Fibroblast of skin of scalp (primary cell): ENCODE measurements around the gene RASA2.
"Not testable (repeated sequence)": the region's sequence is repeated elsewhere in the genome, so short reads cannot be mapped to it uniquely, and the experiment has no call there.

Source experiments
- DNase-seq: peaks from one replicate; pipeline ENCODE4 v3.0.0-alpha.2; 2013

Gene RASA2

DNA sequence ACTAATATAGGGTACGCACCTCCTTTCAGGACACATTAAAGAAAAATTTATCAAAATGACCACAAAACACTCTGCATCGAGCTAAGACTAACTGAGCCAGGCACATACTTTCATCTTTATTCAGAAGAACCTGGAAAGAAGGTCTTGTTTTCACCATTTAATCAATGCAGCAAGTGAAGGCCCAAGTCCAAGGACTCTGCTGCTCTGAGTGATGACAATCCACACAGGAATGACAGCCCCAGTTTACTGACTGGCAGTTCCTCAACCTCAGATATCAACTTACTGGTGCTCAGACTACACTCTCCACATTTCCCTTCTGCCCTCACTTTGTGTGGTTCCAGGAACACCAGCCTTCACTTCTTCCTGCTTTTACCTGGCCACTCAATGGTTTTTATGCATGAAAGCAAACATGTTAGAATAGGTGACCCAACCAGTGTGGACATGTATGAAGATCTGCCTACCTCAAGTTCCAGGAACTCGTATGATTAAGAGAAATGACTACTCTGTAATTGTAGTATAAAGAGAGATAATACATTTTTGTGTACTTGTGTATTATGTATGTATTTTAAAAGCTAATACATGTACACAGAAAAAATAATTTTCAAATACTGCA, 29.1 kb upstream of the RASA2 start:
- DNase-seq: peak; percentile 42

DNA sequence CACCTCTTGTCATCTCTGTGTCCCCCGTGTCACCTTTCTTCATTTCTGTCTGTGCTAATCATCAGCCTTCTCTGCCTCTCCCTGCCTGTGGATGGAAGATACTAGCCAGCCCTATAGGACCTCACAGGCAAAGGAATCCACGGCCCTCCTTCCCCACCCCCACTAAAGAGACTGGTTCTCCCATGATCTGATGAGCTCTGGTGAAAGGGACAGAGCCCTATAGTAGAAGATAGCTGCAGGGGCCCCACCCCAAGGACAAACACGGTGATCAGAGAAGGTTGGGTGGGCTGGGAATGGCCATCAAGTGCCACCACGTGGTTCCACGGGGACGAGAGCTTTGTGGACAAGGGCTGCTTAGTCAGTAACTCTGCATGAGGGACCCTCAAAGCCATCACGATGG, 27.8 kb upstream of the RASA2 start:
- DNase-seq: no peak

- DNase-seq: peak; percentile 84
Measured at GRCh38 chr3:141460097-141460704, 26.6 kb upstream of the RASA2 start.

- DNase-seq: no peak
Measured at GRCh38 chr3:141462176-141462859, 24.5 kb upstream of the RASA2 start.

- DNase-seq: peak; percentile 48
Measured at GRCh38 chr3:141465221-141465620, 21.6 kb upstream of the RASA2 start.

DNA sequence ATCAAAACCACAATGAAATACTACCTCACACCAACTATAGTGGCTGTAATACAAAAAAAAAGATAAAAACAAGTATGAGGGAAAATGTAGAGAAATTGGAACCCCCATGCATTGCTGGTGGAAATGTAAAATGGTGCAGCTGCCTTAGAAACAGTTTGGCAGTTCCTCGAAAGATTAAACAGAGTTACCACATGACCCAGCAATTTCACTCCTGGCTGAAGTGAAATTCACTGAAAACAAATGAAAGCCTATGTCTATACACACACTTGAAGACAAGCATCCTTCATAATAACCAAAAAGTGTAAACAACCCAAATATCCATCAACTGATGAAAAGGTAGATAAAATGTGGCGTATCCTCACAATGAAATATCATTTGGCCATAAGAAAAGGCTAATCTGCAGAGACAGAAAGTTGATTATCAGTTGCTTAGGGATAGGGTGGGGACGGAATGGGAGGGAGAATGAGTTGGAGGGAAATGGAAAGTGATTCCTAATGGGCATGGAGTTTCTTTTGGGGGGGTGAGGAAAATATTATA, 20.1 kb upstream of the RASA2 start:
- DNase-seq: no peak

GRCh38 chr3:141469720-141470119, 17.1 kb upstream of the RASA2 start:
- DNase-seq: no peak

- DNase-seq: peak; percentile 71
Measured at GRCh38 chr3:141471160-141471559, 15.7 kb upstream of the RASA2 start.

GRCh38 chr3:141476033-141476432, 10.8 kb upstream of the RASA2 start:
- no peak for DNase-seq

DNA sequence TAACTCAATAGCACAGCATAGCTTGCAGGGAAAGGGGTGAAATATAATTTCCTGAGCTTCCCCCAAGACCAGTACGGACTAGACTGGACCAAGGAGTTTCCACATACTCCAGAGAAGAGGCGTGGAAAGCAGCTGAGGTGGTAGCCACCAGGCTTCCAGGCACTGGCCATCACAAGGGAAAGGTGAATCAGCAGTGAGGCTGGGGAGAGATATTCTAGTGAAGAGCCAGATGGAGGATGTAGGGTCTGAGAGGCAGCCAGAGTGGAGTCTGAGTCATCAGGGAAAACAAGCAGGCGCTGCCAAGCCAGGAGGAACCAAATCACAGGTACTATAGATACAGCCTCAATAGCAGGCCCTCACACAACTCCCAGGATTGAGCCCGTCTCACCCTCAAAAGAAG, 9.6 kb upstream of the RASA2 start:
- no peak for DNase-seq

DNA sequence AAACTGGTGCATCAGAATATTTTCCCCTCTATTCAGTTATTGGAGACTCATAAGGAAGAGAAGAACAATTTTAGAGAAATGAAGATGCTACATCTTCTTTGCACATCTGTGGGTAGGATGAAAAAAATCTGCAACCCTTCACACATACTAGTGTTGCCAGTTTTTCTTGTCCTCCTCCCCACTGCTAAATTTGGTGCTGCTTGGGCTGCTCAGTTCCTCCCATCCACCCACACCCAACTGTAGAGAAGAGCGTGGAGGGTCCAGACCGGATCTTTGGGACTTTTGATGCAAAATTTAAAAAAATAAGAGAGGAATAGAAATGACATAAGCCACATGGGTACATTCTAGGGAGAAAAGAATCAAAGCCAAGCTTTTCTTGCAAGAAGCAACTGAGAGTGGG, 8.7 kb upstream of the RASA2 start:
- DNase-seq: no peak

- DNase-seq: not testable (repeated sequence)
Measured at GRCh38 chr3:141478840-141479239, 8.0 kb upstream of the RASA2 start.

DNA sequence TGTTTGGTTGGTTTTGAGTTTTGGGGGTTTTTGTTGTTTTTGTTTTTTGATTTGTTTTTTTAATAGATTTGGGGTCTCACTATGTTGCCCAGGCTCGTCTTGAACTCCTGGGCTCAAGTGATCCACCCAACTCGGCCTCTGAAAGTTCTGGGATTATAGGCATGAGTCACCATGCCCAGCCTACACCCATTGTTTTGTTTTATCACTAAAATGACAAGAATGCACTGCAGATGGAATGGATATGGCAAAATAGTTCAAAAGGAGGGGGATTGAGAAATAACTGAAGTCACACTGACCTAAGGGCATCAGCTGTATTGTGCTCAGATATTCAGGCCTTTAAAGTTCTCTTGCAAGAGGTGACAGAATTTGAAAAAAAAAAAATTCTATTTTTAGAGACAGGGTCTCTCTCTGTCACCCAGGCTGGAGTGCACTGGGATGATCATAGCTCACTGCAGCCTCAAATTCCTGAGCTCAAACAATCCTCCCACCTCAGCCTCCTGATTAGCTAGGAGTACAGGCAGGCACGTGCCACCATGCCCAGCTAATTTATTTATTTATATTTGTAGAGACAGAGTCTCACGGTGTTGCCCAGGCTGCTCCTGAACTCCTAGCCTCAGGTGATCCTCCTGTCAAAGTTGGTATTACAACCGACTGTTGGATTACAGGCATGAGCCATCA, 4.4 kb upstream of the RASA2 start:
- peak; percentile 85 for DNase-seq

- DNase-seq: no peak
Measured at GRCh38 chr3:141484701-141485287, 2.0 kb upstream of the RASA2 start.

- DNase-seq: peak; percentile 65
Measured at GRCh38 chr3:141485641-141486495, 959 bp upstream of the RASA2 start.

DNA sequence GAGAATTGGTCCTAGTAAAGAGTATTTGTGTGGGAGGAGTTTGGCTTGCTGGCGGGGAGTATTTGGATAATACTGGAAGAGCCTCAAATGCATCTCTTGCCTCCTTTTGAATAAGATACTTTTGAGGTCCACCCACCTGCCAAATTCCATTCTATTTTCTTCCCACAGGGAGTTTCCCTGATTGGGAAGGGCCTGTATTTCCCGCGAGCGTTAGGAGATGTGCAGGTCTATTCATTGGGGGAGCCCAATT, 406 bp upstream of the RASA2 start:
- no peak for DNase-seq

DNA sequence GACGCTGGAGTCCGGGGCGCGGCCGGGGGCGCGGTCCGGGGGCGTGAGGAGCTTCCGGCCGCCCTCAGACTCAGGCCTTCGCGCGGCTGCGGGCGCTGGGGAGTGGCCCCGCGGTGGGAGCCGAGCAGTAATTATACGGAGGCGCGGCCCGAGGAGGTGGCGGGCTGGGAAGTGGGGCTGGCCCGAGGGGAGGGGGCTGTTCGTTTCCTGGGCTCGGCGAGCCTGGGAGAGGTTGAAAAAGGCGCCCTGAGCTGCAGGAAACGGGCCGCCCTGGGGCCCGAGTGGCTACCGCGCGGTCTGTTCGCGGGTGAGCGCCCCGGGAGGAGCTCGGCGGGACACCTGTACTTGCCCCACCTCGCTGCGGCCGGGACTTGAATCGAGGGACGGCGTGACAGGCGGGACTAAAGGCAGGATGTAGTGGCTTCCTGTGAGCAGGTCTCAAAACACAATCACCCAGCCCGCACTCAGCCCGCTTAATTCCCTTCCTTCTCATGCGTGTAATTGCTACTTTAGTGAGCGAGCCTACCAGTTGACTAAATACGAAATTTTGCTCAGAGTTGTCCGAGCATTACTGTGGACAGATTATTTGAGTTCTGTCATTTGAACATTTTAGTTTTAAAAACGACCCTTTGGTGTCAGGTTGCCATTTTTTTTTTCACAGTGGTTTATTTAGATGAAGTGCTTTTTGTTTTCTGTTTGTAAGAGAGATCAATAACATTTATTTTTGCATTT, 860 bp downstream of the RASA2 start:
- DNase-seq: peak; percentile 50

DNA sequence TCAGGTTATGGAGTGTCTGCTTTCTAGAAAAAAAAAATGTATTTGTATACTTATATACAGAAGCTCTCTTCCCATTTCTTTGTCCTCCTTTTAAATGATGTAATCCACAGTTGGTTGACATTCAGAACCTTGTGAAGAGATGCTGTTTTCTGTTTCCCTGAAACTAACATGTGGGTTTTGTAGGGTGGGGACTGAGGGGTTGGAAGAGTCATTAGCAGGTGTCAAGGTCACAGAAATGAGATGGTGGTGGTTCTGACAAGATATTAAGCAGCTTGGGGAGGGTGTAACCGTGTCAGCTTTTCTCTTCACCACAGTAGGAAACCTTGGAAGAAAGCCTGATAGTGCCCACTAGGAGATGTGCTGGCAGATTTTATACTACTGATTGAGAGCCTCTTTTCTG, 2.4 kb downstream of the RASA2 start:
- no peak for DNase-seq

DNA sequence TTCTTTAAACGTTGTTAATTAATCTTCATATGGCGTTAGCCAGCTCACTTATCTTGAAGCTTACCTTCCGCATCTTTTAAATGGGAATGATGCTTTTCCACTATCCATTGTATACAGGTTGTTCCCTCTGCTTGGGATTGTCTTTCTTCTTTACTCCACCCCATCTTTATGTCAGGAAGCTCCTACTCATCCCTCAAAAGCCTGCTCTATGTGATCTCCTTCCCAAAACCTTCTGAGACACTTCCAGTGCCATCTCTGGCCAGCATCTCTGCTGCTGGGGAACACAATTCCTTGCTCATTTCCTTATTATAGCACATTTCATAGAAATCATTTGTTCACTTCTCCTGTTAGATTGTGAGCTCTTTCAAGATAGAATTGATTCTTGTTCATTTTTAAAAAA, 4.3 kb downstream of the RASA2 start:
- no peak for DNase-seq

GRCh38 chr3:141491929-141492328, 5.1 kb downstream of the RASA2 start:
- no peak for DNase-seq

- DNase-seq: no peak
Measured at GRCh38 chr3:141493184-141493583, 6.4 kb downstream of the RASA2 start.

DNA sequence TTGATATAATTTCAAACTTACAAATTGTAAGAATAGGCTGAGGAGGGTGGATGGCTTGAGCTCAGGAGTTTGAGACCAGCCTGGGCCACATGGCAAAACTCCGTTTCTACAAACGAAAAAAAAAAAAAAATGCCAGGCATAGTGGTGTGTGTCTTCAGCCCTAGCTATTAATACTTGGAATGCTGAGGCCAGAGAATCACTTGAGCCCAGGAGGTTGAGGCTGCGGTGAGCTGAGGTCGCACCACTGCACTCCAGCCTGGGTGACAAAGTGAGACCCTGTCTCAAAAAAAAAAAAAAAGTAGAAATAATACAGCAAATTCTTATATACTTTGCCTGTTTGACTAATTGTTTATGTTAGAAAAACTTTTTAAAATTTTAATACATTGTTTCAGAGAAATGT, 10.8 kb downstream of the RASA2 start:
- DNase-seq: not testable (repeated sequence)
